Activated B cell treated with CpG ODN at 0.5 μM for 24 hours (primary cell): ENCODE measurements around the gene CARS1. TPM values are rescaled to one million over a fixed set of nuclear protein-coding genes. Genes with fewer than 3 reads are reported as not detected.

Experiments used
- ATAC-seq: fragments of 200-7000 bp; cut with Tn5 transposase; one replicate; pipeline ENCODE4 v1.10.0; 2021; ENCODE audit warnings: low read depth, mild to moderate bottlenecking, moderate library complexity
- CTCF ChIA-PET: fragments of 350-600 bp; sonication (Branson Sonifier 250); formaldehyde crosslinking; loops from one replicate; lab custom pipeline; 2021; ENCODE audit warnings: antibody characterized with exemption; lab: Charles Lee
- POLR2A ChIA-PET: fragments of 350-600 bp; sonication (Branson Sonifier 250); formaldehyde crosslinking; loops from one replicate; lab custom pipeline; 2021; ENCODE audit warnings: antibody characterized with exemption; lab: Charles Lee
- DNase-seq: peaks from one replicate; pipeline ENCODE4 v3.0.0; 2022
- H3K27ac Mint-ChIP-seq: one replicate; pipeline ENCODE4 v1.8.0; 2020; ENCODE audit warnings: mixed read lengths
- H3K27me3 Mint-ChIP-seq: one replicate; pipeline ENCODE4 v1.8.0; 2021; ENCODE audit warnings: mixed read lengths
- H3K36me3 Mint-ChIP-seq: one replicate; pipeline ENCODE4 v1.8.0; 2021; ENCODE audit warnings: low read depth, mixed read lengths
- H3K4me1 Mint-ChIP-seq: one replicate; pipeline ENCODE4 v1.8.0; 2021; ENCODE audit warnings: mixed read lengths
- H3K4me3 Mint-ChIP-seq: one replicate; pipeline ENCODE4 v1.8.0; 2020; ENCODE audit warnings: mild to moderate bottlenecking, mixed read lengths
- H3K9me3 Mint-ChIP-seq: one replicate; pipeline ENCODE4 v1.8.0; 2020; ENCODE audit warnings: mixed read lengths
- intact Hi-C: fragments of 100-400 bp; cut with micrococcal nuclease; formaldehyde crosslinking; loops from one replicate; pipeline ENCODE4 v1.15.1; 2024
- total RNA-seq: library from RNA; stranded (reverse); gene quantifications from 2 replicates; pipeline ENCODE4 v1.2.3, GENCODE V29; 2022
- TF ChIP-seq, protein P1 (sequence below): fragments of 200-600 bp; IDR thresholded peaks from one replicate; pipeline ENCODE4 v1.8.0; 2022; ENCODE audit warnings: antibody characterized with exemption, mild to moderate bottlenecking

Gene CARS1
- total RNA-seq, 1 donor from 2014 or later, result 110 TPM

DNA sequence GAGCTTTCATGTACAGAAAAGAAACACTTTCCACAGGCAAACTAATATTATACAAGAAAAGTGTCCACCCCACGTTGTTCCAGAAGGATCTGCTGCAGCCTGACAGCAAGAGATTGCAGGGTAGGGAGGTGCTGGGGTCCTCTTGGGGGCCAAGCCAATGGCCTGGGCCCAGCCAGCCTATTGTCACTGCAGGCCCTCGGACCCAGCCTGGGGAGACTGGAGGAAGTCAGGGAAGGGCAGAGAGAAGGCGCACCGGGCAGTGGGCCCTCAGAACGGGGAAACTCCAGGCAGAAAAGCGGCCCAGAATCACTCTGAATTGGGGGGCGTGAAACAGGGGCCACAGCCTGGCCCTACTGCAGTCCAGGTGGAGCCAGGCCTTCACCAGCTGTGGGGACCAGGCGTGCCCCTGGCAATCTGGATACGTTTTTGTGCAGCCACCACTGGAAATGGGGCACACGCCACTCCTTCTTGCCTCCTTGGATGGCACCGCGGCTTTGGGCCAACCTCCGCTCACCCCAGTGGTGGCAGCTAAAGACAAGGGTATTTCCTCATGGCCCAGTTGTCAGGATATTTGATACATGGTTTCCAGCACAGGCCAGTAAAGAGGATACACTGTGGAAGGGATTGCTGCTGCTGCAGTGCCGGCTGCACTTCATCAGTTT is 61.2 kb downstream of the CARS1 start:
- ATAC-seq, result no peak
- DNase-seq, result no peak
- H3K27me3 Mint-ChIP-seq, result no peaks in the 10 kb centered on the region
- TF ChIP-seq, protein P1, sequence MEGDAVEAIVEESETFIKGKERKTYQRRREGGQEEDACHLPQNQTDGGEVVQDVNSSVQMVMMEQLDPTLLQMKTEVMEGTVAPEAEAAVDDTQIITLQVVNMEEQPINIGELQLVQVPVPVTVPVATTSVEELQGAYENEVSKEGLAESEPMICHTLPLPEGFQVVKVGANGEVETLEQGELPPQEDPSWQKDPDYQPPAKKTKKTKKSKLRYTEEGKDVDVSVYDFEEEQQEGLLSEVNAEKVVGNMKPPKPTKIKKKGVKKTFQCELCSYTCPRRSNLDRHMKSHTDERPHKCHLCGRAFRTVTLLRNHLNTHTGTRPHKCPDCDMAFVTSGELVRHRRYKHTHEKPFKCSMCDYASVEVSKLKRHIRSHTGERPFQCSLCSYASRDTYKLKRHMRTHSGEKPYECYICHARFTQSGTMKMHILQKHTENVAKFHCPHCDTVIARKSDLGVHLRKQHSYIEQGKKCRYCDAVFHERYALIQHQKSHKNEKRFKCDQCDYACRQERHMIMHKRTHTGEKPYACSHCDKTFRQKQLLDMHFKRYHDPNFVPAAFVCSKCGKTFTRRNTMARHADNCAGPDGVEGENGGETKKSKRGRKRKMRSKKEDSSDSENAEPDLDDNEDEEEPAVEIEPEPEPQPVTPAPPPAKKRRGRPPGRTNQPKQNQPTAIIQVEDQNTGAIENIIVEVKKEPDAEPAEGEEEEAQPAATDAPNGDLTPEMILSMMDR, result no peak
- POLR2A ChIA-PET, result no interaction called here
- H3K27ac Mint-ChIP-seq, result no peak overlapping the region
- H3K36me3 Mint-ChIP-seq, result peaks cover 27% of the 10 kb centered on the region
- intact Hi-C loops, result loop anchor here (10.0 kb wide), 1 partner anchor 551 kb away; the partner anchor contains the start of genes KCNQ1 and TRPM5
- H3K4me1 Mint-ChIP-seq, result peaks cover 8% of the 10 kb centered on the region
- CTCF ChIA-PET, result no interaction called here
- no peaks in the 10 kb centered on the region for H3K9me3 Mint-ChIP-seq
- no peak overlapping the region for H3K4me3 Mint-ChIP-seq

- intact Hi-C loops, result loop anchor here (10.0 kb wide), 1 partner anchor 550 kb away; the partner anchor contains the start of genes KCNQ1 and TRPM5
- TF ChIP-seq, protein P1, result no peak
- ChIA-PET CTCF (no interaction called here), POLR2A (no interaction called here)
- no peaks in the 10 kb centered on the region for H3K27me3 Mint-ChIP-seq
- H3K27ac Mint-ChIP-seq, result no peak overlapping the region
- H3K36me3 Mint-ChIP-seq, result peaks cover 18% of the 10 kb centered on the region
- no peak overlapping the region for H3K4me3 Mint-ChIP-seq
- peaks cover 17% of the 10 kb centered on the region for H3K4me1 Mint-ChIP-seq
- DNase-seq (no peak), ATAC-seq (no peak)
- no peaks in the 10 kb centered on the region for H3K9me3 Mint-ChIP-seq
Observed at GRCh38 chr11:2995031-2995561, 62.1 kb downstream of the CARS1 start.

GRCh38 chr11:2994336-2994730 is 62.9 kb downstream of the CARS1 start:
- Mint-ChIP-seq H3K9me3 (no peaks in the 10 kb centered on the region), H3K36me3 (peaks cover 10% of the 10 kb centered on the region), H3K27me3 (no peaks in the 10 kb centered on the region), H3K4me3 (peak overlapping the region; percentile 68), H3K27ac (no peak overlapping the region), H3K4me1 (peaks cover 25% of the 10 kb centered on the region)
- ATAC-seq, result no peak
- ChIA-PET CTCF (no interaction called here), POLR2A (no interaction called here)
- intact Hi-C loops, result loop anchor here (5.0 to 10.0 kb wide), 2 partner anchors 550 to 617 kb away; partner anchors contain the start of genes CD81, KCNQ1 and TRPM5
- TF ChIP-seq, protein P1, result no peak
- no peak for DNase-seq

- DNase-seq (no peak), ATAC-seq (peak; percentile 3)
- ChIA-PET CTCF (no interaction called here), POLR2A (interaction anchor here (1.3 to 1.6 kb wide), 2 partner anchors 57 to 64 kb away, joined by 4 to 13 read pairs; no protein-coding TSS in a partner anchor)
- Mint-ChIP-seq H3K27ac (peak overlapping the region; percentile 95), H3K9me3 (no peaks in the 10 kb centered on the region), H3K36me3 (peaks cover 11% of the 10 kb centered on the region), H3K4me3 (peak overlapping the region; percentile 95), H3K27me3 (no peaks in the 10 kb centered on the region), H3K4me1 (peaks cover 38% of the 10 kb centered on the region)
- intact Hi-C loops, result loop anchor here (1.0 to 10.0 kb wide), 10 partner anchors 30 to 616 kb away; partner anchors contain the start of genes CARS1, CD81, KCNQ1 and TRPM5
- TF ChIP-seq, protein P1, result no peak
Observed at GRCh38 chr11:2992997-2993325, 64.3 kb downstream of the CARS1 start.
